ENCODE measurements around the gene DOK3.
"Not testable (repeated sequence)": the region's sequence is repeated elsewhere in the genome, so short reads cannot be mapped to it uniquely, and the experiment has no call there.

The DOK3 gene

DNA sequence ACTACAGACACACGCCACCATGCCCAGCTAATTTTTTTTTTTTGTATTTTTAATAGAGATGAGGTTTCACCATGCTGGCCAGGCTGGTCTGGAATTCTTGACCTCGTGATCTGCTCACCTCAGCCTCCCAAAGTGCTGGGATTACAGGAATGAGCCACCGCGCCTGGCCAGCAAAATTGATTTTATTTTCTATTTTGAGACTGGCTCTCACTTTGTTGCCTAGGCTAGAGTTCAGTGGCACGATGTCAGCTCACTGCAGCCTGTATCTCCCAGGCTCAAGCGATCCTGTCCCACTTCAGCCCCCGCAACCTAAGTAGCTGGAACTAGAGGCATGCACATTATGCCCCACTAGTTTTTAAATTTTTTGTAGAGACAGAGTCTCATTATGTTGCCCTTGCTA is 24.8 kb upstream of the DOK3 start:
- H3K27ac ChIP-seq (ENCODE audit: low read depth, low read length); H3K9ac ChIP-seq (ENCODE audit: low read length); H3K27me3 ChIP-seq (ENCODE audit: control insufficient read depth, insufficient read depth, low read length); H3K4me1 ChIP-seq (ENCODE audit: control insufficient read depth, insufficient read depth, low read length); H3K9me3 ChIP-seq (ENCODE audit: control insufficient read depth, insufficient read depth, low read depth, low read length); H3K4me3 ChIP-seq (ENCODE audit: low read depth, low read length): not testable (repeated sequence)
- peaks cover 89% of the 10 kb centered on the region for H3K36me3 ChIP-seq (ENCODE audit: control insufficient read depth, insufficient read depth, low read length)

DNA sequence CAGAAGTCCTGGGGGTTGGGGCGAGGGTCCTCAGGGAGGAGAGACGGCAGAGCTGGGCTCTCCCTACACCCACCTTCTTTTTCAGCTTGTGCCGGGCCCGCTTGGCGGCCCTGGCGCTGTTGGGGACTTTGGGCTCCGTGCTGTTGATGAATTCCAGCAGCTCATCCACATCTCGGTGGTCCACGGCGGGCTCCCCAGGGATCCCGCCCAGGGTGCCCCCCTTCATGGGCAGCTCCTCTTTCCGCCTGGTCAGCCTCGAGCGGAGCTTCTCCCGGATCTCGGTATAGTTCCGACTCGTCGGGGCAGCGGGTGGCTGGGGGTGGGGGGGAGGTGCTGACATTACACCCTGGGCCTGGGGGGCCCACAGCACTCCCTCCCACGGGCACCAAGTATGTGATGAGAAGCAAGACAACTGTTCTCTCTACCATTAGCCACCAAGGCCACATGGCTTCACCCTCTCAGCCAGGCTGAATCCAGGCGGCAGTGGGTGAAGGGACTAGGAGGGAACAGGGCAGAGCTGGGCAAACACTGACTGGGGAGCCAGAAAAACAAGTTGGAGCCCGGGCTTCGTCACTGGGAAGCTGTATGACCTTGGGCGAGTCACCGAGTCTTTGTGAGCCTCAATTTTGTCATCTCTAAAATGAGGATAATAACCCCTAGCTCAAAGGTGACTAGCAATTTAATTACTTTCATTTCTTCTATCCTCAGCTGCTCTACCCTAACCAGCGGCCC is 21.7 kb upstream of the DOK3 start:
- Histone ChIP-seq H3K36me3 (ENCODE audit: control insufficient read depth, insufficient read depth, low read length) (peaks cover 91% of the 10 kb centered on the region), H3K27ac (ENCODE audit: low read depth, low read length) (no peak overlapping the region), H3K9me3 (ENCODE audit: control insufficient read depth, insufficient read depth, low read depth, low read length) (no peaks in the 10 kb centered on the region), H3K27me3 (ENCODE audit: control insufficient read depth, insufficient read depth, low read length) (no peaks in the 10 kb centered on the region), H3K9ac (ENCODE audit: low read length) (no peak overlapping the region), H3K4me1 (ENCODE audit: control insufficient read depth, insufficient read depth, low read length) (no peaks in the 10 kb centered on the region), H3K4me3 (ENCODE audit: low read depth, low read length) (no peak overlapping the region)

DNA sequence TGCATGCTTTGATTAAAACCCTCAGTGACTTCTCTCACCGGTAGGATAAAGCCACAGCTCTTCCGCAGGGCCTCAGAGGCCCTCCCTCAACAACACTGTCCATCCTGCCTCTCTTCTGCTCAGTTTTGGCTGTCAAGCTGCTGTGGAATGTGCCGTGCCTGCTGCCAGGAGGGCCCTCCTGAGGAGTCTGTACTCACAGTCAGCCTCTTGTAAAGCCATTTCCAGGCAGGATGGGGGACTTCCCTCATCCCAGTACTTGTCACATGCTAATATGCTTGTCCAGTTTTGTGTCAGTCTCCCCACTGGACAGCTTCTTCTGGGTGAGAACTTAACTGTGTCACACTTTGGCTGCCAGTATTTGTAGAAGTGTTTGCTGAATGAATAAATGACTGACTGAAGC is 21.0 kb upstream of the DOK3 start:
- Histone ChIP-seq H3K27me3 (ENCODE audit: control insufficient read depth, insufficient read depth, low read length) (no peaks in the 10 kb centered on the region), H3K9ac (ENCODE audit: low read length) (no peak overlapping the region), H3K4me1 (ENCODE audit: control insufficient read depth, insufficient read depth, low read length) (no peaks in the 10 kb centered on the region), H3K36me3 (ENCODE audit: control insufficient read depth, insufficient read depth, low read length) (peaks cover 92% of the 10 kb centered on the region), H3K4me3 (ENCODE audit: low read depth, low read length) (no peak overlapping the region), H3K27ac (ENCODE audit: low read depth, low read length) (no peak overlapping the region), H3K9me3 (ENCODE audit: control insufficient read depth, insufficient read depth, low read depth, low read length) (no peaks in the 10 kb centered on the region)

DNA sequence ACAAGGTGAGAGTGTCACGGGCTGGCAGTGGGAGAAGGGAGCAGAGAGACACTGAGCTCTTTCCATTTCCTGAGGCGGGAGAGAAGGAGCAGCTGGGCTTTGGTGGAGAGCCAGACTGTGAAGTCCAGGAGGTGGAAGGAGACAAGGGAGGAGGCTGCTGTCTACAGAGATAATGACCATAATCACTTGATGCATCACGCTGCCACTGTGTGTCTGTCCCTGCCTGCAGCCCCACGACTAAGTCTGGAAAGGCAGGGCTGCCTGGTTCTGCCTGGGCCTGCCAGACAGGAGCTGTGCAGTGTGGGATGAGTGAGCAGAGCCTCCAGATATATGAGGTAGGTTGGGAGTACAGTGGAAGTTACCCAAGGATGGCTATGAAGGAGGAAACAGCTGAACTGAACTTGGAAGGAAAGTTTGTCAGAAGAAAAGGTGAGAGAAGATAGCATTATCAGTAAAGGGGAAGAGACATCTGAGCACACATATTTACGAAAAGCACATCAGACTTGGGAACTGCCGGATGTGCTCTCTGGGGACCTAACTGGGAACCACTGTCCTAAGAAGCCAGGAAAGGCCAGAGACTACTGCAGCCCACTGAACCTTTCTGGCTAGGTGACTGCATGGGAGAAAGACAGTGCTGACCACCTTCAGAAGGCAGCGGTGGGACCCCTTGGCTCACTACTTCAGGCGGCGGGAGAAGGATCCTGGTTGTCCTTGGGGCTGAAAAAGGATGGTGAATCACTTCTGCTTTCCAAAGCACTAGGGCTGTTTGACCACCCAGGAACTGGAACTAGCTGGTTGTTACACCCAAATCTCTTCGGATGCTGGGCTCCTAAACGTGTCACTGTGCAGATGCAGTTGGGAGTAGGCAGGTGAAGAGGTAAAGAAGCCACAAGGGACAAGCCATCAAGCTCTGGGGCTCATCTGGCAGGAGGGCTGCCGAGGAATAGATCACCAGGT is 19.9 kb upstream of the DOK3 start:
- H3K9me3 ChIP-seq (ENCODE audit: control insufficient read depth, insufficient read depth, low read depth, low read length): no peaks in the 10 kb centered on the region
- no peak overlapping the region for H3K4me3 ChIP-seq (ENCODE audit: low read depth, low read length)
- no peak overlapping the region for H3K27ac ChIP-seq (ENCODE audit: low read depth, low read length)
- no peaks in the 10 kb centered on the region for H3K4me1 ChIP-seq (ENCODE audit: control insufficient read depth, insufficient read depth, low read length)
- H3K27me3 ChIP-seq (ENCODE audit: control insufficient read depth, insufficient read depth, low read length): no peaks in the 10 kb centered on the region
- no peak overlapping the region for H3K9ac ChIP-seq (ENCODE audit: low read length)
- H3K36me3 ChIP-seq (ENCODE audit: control insufficient read depth, insufficient read depth, low read length): peaks cover 92% of the 10 kb centered on the region

DNA sequence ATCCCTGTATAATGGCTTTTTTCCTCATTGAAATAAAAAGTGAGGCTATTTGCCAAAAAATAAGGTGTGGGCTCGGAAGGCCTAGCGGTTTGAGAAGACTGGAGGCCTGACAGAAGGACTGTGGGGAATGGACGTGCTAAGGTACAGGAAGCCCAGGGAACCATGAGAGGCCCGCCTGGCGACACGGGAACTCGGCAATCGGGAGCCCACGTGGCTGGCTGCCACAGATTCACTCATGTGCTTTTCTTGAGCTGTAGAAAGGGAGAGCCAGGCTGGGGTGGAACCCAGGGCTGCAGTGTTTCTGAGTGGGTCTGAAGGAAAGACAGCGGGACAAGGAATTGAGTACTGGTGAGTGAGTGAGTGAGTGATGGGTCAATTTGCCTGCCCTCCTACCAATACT is 19.0 kb upstream of the DOK3 start:
- no peaks in the 10 kb centered on the region for H3K27me3 ChIP-seq (ENCODE audit: control insufficient read depth, insufficient read depth, low read length)
- peaks cover 97% of the 10 kb centered on the region for H3K36me3 ChIP-seq (ENCODE audit: control insufficient read depth, insufficient read depth, low read length)
- no peaks in the 10 kb centered on the region for H3K4me1 ChIP-seq (ENCODE audit: control insufficient read depth, insufficient read depth, low read length)
- H3K27ac ChIP-seq (ENCODE audit: low read depth, low read length): no peak overlapping the region
- no peaks in the 10 kb centered on the region for H3K9me3 ChIP-seq (ENCODE audit: control insufficient read depth, insufficient read depth, low read depth, low read length)
- H3K9ac ChIP-seq (ENCODE audit: low read length): no peak overlapping the region
- H3K4me3 ChIP-seq (ENCODE audit: low read depth, low read length): no peak overlapping the region

DNA sequence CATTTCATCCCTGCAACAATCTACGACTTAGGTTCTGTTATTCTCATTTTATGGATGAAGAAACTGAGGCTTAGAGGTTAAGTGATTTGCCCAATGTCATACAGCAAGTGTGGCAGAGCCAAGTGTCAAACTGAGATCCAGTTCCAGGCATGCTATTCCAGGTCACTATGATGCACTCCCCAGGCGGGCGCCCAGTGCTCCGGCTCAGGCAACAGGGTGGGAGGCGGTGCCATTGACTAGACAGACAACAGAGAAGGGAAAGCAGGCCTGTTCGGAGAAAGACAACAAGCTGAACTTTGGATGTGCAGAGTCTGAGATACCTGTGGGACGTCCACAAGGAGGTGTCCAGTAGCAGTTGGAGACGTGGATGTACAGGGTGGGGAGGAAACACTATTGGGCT is 18.0 kb upstream of the DOK3 start:
- Histone ChIP-seq H3K9me3 (ENCODE audit: control insufficient read depth, insufficient read depth, low read depth, low read length) (no peaks in the 10 kb centered on the region), H3K27me3 (ENCODE audit: control insufficient read depth, insufficient read depth, low read length) (no peaks in the 10 kb centered on the region), H3K36me3 (ENCODE audit: control insufficient read depth, insufficient read depth, low read length) (peaks cover 97% of the 10 kb centered on the region), H3K4me1 (ENCODE audit: control insufficient read depth, insufficient read depth, low read length) (no peaks in the 10 kb centered on the region), H3K9ac (ENCODE audit: low read length) (no peak overlapping the region), H3K4me3 (ENCODE audit: low read depth, low read length) (no peak overlapping the region), H3K27ac (ENCODE audit: low read depth, low read length) (no peak overlapping the region)

DNA sequence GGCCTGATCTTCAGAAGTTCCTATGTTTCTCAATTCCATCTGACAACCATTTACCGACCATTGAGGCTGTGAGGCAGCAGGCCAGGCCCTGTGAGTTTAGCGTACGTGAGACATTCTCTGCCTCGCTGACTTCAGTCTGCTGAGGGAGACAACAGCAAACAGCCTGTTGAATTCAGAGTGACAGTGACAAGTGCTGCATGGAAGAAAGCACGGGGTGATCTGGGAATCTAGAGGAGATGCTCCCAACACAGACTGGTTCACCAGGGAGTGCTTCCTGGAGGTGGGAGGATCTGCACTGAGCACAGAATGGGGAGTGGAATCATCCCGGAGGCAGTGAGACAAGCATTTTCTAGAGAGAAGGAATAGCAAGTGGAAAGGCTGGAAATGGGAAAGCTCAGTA is 17.2 kb upstream of the DOK3 start:
- peaks cover 94% of the 10 kb centered on the region for H3K36me3 ChIP-seq (ENCODE audit: control insufficient read depth, insufficient read depth, low read length)
- no peak overlapping the region for H3K9ac ChIP-seq (ENCODE audit: low read length)
- H3K27me3 ChIP-seq (ENCODE audit: control insufficient read depth, insufficient read depth, low read length): no peaks in the 10 kb centered on the region
- H3K9me3 ChIP-seq (ENCODE audit: control insufficient read depth, insufficient read depth, low read depth, low read length): no peaks in the 10 kb centered on the region
- H3K27ac ChIP-seq (ENCODE audit: low read depth, low read length): no peak overlapping the region
- H3K4me1 ChIP-seq (ENCODE audit: control insufficient read depth, insufficient read depth, low read length): no peaks in the 10 kb centered on the region
- H3K4me3 ChIP-seq (ENCODE audit: low read depth, low read length): no peak overlapping the region

DNA sequence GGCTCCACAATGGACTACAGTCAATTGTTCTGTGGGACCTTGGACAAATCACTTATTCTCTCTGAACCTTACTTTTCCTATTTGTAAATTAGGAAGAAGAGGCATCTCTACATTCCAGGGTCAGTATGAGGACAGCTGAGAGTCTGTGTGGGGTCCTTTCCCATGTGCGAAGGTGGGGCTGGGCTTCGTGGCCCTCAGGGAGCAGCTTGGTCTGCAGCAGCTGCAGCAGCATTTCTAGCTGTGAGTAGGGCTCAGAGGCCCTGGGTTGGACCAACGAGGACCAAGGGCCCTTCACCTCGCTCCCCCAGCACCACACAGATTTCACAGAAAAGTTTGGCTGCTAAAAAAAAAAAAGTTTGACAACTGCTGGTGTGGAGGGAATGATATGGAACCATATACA is 16.6 kb upstream of the DOK3 start:
- H3K27me3 ChIP-seq (ENCODE audit: control insufficient read depth, insufficient read depth, low read length): no peaks in the 10 kb centered on the region
- H3K9me3 ChIP-seq (ENCODE audit: control insufficient read depth, insufficient read depth, low read depth, low read length): no peaks in the 10 kb centered on the region
- no peak overlapping the region for H3K27ac ChIP-seq (ENCODE audit: low read depth, low read length)
- no peak overlapping the region for H3K4me3 ChIP-seq (ENCODE audit: low read depth, low read length)
- H3K4me1 ChIP-seq (ENCODE audit: control insufficient read depth, insufficient read depth, low read length): no peaks in the 10 kb centered on the region
- H3K36me3 ChIP-seq (ENCODE audit: control insufficient read depth, insufficient read depth, low read length): peaks cover 94% of the 10 kb centered on the region
- no peak overlapping the region for H3K9ac ChIP-seq (ENCODE audit: low read length)

DNA sequence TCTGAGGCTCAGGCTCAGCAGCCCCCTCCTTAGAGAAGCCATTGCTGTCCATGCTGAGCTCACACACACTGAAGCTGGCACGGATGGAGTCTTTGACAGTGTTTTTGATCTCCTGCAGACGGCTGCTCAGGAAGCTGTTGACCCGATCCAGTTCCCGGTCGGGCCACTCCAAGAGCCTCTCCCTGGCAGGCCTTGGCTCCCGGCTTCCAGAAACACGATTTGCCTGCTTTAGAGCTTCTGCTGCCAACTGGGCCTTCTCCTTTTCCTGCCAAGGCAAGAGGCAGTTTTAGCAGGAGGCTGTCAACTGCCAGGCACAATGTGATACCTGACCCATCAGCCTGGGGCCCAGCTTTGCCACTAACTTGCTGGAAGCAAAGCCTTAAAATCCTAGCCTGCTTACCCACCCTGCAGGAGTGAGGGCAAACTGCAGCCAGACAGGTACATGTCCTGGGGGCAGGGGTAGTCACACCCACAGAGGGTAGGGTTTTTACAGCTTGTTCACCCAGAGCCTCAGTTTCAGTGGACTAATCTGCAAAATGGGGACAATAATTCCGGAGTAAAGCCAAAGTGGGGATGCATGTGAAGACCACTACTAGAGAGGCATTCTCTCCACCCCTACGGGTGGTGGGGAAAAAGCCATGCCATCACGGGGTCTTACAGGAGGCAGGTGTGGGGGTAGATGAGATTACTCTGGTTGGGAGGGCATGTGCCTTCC is 15.5 kb upstream of the DOK3 start:
- no peaks in the 10 kb centered on the region for H3K27me3 ChIP-seq (ENCODE audit: control insufficient read depth, insufficient read depth, low read length)
- no peak overlapping the region for H3K27ac ChIP-seq (ENCODE audit: low read depth, low read length)
- H3K4me3 ChIP-seq (ENCODE audit: low read depth, low read length): no peak overlapping the region
- H3K9me3 ChIP-seq (ENCODE audit: control insufficient read depth, insufficient read depth, low read depth, low read length): no peaks in the 10 kb centered on the region
- no peak overlapping the region for H3K9ac ChIP-seq (ENCODE audit: low read length)
- H3K36me3 ChIP-seq (ENCODE audit: control insufficient read depth, insufficient read depth, low read length): peaks cover 94% of the 10 kb centered on the region
- no peaks in the 10 kb centered on the region for H3K4me1 ChIP-seq (ENCODE audit: control insufficient read depth, insufficient read depth, low read length)

DNA sequence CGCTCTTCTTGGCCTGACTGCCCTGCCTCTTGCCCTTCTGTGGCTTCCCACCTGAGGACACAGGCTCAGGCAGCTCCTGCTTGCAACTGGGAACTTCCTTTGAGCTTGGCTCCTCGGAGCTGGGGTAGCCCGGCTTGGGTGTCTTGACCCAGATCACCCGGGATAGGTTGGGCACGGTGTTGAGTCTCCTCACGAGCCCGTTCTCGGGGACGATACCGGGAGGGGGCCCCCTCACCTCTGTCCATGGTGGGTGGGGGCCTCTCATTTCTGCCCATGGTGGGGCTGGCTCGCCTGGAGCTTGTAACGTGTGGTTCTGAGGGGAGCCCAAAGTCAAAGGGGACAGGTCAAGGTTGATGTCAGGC is 14.9 kb upstream of the DOK3 start:
- Histone ChIP-seq H3K9ac (ENCODE audit: low read length) (no peak overlapping the region), H3K4me3 (ENCODE audit: low read depth, low read length) (no peak overlapping the region), H3K27ac (ENCODE audit: low read depth, low read length) (no peak overlapping the region), H3K9me3 (ENCODE audit: control insufficient read depth, insufficient read depth, low read depth, low read length) (no peaks in the 10 kb centered on the region), H3K36me3 (ENCODE audit: control insufficient read depth, insufficient read depth, low read length) (peaks cover 94% of the 10 kb centered on the region), H3K27me3 (ENCODE audit: control insufficient read depth, insufficient read depth, low read length) (no peaks in the 10 kb centered on the region), H3K4me1 (ENCODE audit: control insufficient read depth, insufficient read depth, low read length) (no peaks in the 10 kb centered on the region)

All from HUES6 (cell line).